PC-3 (cell line): Measurements from ENCODE around the gene SKOR1. TPM values are rescaled to one million over a fixed set of nuclear protein-coding genes. Genes with fewer than 3 reads are reported as not detected.

Experiments used
- ATAC-seq: fragments of 200-7000 bp; cut with Tn5 transposase; 2 replicates; pipeline ENCODE4 v1.9.1; 2020; ENCODE audit warnings: mild to moderate bottlenecking, moderate library complexity
- BruUV-seq: library from RNA; stranded (reverse); fragments of 400-500 nt; replicated peaks from 2 replicates; lab custom pipeline; 2021; lab: Mats Ljungman, UMichigan
- CTCF ChIA-PET: fragments of 300-600 bp; sonication (Branson Sonifier 250); formaldehyde crosslinking; loops from one replicate; lab custom pipeline; 2022; ENCODE audit warnings: antibody characterized with exemption; lab: Charles Lee
- POLR2A ChIA-PET: fragments of 300-600 bp; sonication (Branson Sonifier 250); formaldehyde crosslinking; loops from one replicate; lab custom pipeline; 2022; ENCODE audit warnings: antibody characterized with exemption; ENCODE audit not compliant: unreplicated experiment; lab: Charles Lee
- DNase-seq: peaks from one replicate; pipeline ENCODE4 v3.0.0-alpha.2; 2015
- H2AFZ ChIP-seq: fragments of 300-600 bp; sonication (generic); 2 replicates; pipeline ENCODE4 v1.6.0; 2016; ENCODE audit warnings: antibody characterized with exemption, low read length
- H3F3A ChIP-seq: fragments of 300-600 bp; sonication (generic); one replicate; pipeline ENCODE4 v1.6.0; 2017; ENCODE audit warnings: antibody characterized with exemption, low read length, control low read depth, mild to moderate bottlenecking; ENCODE audit not compliant: unreplicated experiment
- H3K27ac ChIP-seq: fragments of 300-600 bp; sonication (generic); 2 replicates; pipeline ENCODE4 v1.5.1; 2016; ENCODE audit warnings: mild to moderate bottlenecking, low read length
- H3K27me3 ChIP-seq: fragments of 300-600 bp; sonication (generic); 2 replicates; pipeline ENCODE4 v1.6.1; 2016; ENCODE audit warnings: low read length, mixed read lengths
- H3K36me3 ChIP-seq: fragments of 300-600 bp; sonication (generic); 2 replicates; pipeline ENCODE4 v1.6.1; 2016; ENCODE audit warnings: low read depth, mixed run types, low read length, mixed read lengths
- H3K4me1 ChIP-seq: fragments of 300-600 bp; sonication (generic); 2 replicates; pipeline ENCODE4 v1.5.1; 2016; ENCODE audit warnings: low read length; ENCODE audit not compliant: insufficient read depth
- H3K4me2 ChIP-seq: fragments of 300-600 bp; sonication (generic); 2 replicates; pipeline ENCODE4 v1.6.0; 2016; ENCODE audit warnings: low read length
- H3K4me3 ChIP-seq: fragments of 300-600 bp; sonication (generic); 2 replicates; pipeline ENCODE4 v1.5.1; 2016; ENCODE audit warnings: mild to moderate bottlenecking, low read length, mixed read lengths
- H3K79me2 ChIP-seq: fragments of 300-600 bp; sonication (generic); 2 replicates; pipeline ENCODE4 v1.6.1; 2017; ENCODE audit warnings: low read length, mixed read lengths
- H3K9ac ChIP-seq: fragments of 300-600 bp; sonication (generic); 2 replicates; pipeline ENCODE4 v1.6.0; 2016; ENCODE audit warnings: mild to moderate bottlenecking, low read length
- H3K9me2 ChIP-seq: fragments of 300-600 bp; sonication (generic); replicated peaks from 2 replicates; pipeline ENCODE4 v1.6.1; 2016; ENCODE audit warnings: mixed run types, low read length, mixed read lengths
- H3K9me3 ChIP-seq: fragments of 300-600 bp; sonication (generic); 2 replicates; pipeline ENCODE4 v1.6.1; 2016; ENCODE audit warnings: low read length, mixed read lengths
- H4K20me1 ChIP-seq: fragments of 300-600 bp; sonication (generic); 2 replicates; pipeline ENCODE4 v1.6.1; 2016; ENCODE audit warnings: low read length, mixed read lengths
- EZH2 ChIP-seq: fragments of 300-600 bp; sonication (generic); IDR thresholded peaks from one replicate; pipeline ENCODE4 v1.6.1; 2017; ENCODE audit warnings: antibody characterized with exemption, mild to moderate bottlenecking, low read length; ENCODE audit not compliant: unreplicated experiment
- EZH2phosphoT487 ChIP-seq: fragments of 300-600 bp; sonication (generic); IDR thresholded peaks from 2 replicates; pipeline ENCODE4 v1.6.1; 2018; ENCODE audit warnings: mild to moderate bottlenecking, antibody characterized with exemption, low read length, borderline replicate concordance
- intact Hi-C: fragments of 100-400 bp; cut with micrococcal nuclease; formaldehyde crosslinking; loops from 2 replicates; pipeline ENCODE4 v1.9.0; 2023
- total RNA-seq: library from RNA; depleted of rRNA; stranded (reverse); fragments of >200 nt; gene quantifications from 2 replicates; pipeline ENCODE4 v1.2.3, GENCODE V29; 2014
- TF ChIP-seq, protein P1 (sequence below): fragments of 300-600 bp; sonication (generic); conservative IDR thresholded peaks from 2 replicates; pipeline ENCODE4 v1.5.1; 2017; ENCODE audit warnings: antibody characterized with exemption, low read depth, mild to moderate bottlenecking, low read length

SKOR1 gene
- total RNA-seq, 1 experiment from 2014 or later, result 0.11 TPM

DNA sequence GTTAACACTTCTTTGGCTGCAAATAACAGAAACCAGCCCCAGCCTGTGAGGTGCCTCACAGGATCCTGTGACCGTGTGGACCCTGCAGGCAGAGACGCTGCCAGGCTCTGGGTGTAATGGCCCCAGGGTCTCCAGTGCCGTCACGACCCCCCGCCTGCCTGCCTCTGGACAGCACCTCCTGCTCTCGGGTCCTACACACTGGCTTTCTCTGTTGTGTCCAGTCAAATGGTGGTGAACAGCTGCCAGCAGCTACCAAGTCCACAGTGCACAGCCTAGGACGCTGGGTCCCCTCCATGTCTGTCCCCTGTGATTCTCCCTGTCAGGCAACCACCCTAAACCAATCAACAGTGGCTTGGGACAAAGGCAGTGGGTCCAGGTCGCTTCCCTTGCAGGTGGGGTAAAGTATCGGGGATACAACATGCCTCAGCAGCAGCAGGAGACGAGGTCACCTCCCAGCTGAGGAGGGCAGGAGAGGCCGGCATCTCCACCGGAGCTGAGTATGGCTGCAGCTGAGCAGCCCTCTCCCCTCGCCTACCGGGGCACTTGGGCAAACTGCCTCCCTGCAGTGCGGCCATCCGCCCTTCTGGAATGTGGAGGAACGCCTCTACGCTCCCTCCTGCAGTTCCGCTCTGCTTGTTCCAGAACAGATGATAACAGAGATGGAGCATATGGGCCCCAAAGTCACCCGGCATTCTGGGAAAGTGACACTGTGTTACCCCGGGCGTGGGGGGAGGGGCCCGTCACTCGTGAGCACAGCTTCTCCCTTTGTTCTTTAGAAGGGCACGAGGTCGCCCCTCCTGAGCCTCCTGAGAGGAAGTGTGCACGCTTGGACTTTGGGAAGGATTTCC lies 21.1 kb upstream of the SKOR1 start:
- BruUV-seq, result no TSS peak
- intact Hi-C loops, result no loop called here

DNA sequence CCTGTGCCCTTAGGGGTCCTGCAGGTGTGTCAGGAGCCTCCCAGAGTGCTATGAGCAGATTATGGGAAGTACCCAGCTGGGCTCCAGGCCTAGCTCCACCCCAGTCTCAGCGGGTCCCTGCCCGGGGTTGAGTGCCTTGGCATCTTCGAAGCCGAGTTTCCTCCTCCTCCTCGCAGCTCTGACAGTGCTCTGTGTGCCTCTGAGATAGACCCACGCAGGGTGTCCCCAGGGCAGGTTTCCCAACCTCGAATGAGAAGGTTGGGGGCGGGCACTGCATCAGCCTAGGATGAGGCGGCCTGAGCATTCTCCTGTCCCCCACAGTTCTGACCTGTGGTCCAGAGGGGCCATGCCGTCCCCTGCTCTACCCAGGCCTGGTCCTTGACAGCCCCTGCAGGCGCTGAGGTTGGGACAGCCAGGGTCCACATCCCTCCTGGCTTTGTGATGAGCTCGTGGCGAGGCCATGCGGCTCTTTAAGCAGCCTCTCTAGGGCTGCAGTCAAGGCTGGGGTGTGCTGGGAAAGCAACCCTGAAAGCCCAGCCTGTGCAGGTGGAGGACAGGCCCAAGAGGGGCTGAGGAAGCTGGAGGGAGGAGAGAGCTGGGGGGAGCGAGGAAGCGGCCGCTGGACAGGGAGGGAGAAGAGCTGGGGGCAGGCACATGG lies 20.2 kb upstream of the SKOR1 start:
- no peak overlapping the region for H3K27ac ChIP-seq
- intact Hi-C loops, result no loop called here
- no peaks in the 10 kb centered on the region for H3K79me2 ChIP-seq
- H3F3A ChIP-seq, result no peaks in the 10 kb centered on the region
- H3K9me3 ChIP-seq, result no peaks in the 10 kb centered on the region
- no peak for ATAC-seq
- TF ChIP-seq, protein P1, sequence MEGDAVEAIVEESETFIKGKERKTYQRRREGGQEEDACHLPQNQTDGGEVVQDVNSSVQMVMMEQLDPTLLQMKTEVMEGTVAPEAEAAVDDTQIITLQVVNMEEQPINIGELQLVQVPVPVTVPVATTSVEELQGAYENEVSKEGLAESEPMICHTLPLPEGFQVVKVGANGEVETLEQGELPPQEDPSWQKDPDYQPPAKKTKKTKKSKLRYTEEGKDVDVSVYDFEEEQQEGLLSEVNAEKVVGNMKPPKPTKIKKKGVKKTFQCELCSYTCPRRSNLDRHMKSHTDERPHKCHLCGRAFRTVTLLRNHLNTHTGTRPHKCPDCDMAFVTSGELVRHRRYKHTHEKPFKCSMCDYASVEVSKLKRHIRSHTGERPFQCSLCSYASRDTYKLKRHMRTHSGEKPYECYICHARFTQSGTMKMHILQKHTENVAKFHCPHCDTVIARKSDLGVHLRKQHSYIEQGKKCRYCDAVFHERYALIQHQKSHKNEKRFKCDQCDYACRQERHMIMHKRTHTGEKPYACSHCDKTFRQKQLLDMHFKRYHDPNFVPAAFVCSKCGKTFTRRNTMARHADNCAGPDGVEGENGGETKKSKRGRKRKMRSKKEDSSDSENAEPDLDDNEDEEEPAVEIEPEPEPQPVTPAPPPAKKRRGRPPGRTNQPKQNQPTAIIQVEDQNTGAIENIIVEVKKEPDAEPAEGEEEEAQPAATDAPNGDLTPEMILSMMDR, result no peak
- TF ChIP-seq EZH2, result no peak
- no peaks in the 10 kb centered on the region for H3K9me2 ChIP-seq
- ChIA-PET CTCF (no interaction called here), POLR2A (no interaction called here)
- H2AFZ ChIP-seq, result no peak overlapping the region
- H3K4me1 ChIP-seq, result no peaks in the 10 kb centered on the region
- H4K20me1 ChIP-seq, result no peaks in the 10 kb centered on the region
- H3K4me2 ChIP-seq, result no peak overlapping the region
- no peak overlapping the region for H3K4me3 ChIP-seq
- H3K36me3 ChIP-seq, result no peaks in the 10 kb centered on the region
- DNase-seq, result no peak
- no TSS peak for BruUV-seq
- no peaks in the 10 kb centered on the region for H3K27me3 ChIP-seq
- no peak overlapping the region for H3K9ac ChIP-seq

More for the DNA sequence above, 21.1 kb upstream of the SKOR1 start:
- Histone ChIP-seq H2AFZ (no peak overlapping the region), H3K4me3 (no peak overlapping the region), H3K4me2 (no peak overlapping the region), H3F3A (no peaks in the 10 kb centered on the region), H4K20me1 (no peaks in the 10 kb centered on the region), H3K27me3 (no peaks in the 10 kb centered on the region), H3K36me3 (no peaks in the 10 kb centered on the region), H3K9me2 (no peaks in the 10 kb centered on the region), H3K9me3 (no peaks in the 10 kb centered on the region), H3K79me2 (no peaks in the 10 kb centered on the region), H3K27ac (no peak overlapping the region), H3K9ac (no peak overlapping the region), H3K4me1 (no peaks in the 10 kb centered on the region)
- DNase-seq (no peak), ATAC-seq (no peak)
- ChIA-PET CTCF (interaction anchor here (0.8 kb wide), 1 partner anchor 49 kb away, joined by 6 read pairs; no protein-coding TSS in a partner anchor), POLR2A (no interaction called here)
- TF ChIP-seq EZH2 (no peak), EZH2phosphoT487 (no peak)
- TF ChIP-seq, protein P1, result no peak
